ENCODE data around the gene SAMD14. TPM values are rescaled to one million over a fixed set of nuclear protein-coding genes. Genes with fewer than 3 reads are reported as not detected.

The SAMD14 gene
- total and polyA plus RNA-seq, 3 experiments from 2014 or later = 0.92 to 1.3 TPM; not detected in 1

DNA sequence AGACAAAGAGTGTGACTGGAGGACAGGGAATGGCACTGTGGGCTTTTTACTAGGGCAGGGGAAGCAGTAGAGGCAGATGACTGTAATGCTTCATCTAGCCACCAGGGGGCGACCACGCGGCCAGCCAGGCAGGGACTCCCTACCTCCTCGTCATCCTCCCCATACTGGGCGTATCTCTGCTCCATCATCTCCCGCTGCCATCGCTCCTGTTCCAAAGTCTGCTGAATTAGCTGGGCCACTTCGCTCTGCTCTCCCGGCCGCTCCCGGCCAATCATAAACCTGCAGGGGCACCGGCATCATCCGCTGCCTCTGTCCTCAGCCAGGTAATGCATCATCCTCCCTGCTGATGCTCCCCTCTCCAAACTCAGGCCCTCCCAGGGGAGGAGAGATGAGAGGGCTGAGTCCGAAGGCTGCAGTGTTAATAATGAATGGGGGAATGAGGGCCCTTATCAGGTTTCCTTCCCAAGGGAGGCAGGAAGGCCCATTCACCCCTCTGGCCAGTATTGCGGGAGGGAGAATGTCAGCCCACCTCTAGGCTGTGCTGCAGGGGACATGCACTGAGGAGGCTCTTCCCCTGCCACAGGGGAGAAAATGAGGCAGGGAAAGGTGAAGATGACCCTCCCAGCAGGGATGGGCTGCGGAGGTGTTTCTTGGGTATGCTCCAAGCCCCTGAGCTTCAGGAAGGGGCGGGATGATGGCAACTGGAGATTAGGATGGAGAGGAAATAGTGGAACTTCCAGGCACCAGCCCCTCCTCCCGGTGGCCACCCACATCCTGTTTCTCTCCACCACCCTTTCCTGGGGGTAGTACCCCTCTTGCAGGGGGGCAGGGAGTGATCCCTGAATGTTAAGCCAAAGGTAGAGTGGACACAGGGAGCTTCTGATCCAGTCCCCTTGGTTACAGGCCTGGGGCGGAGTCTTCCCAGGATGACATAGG lies 10.3 kb upstream of the SAMD14 start:
- no peaks in the 10 kb centered on the region for H3K9me3 ChIP-seq (ENCODE audit: low read length)
- peaks cover 52% of the 10 kb centered on the region for H3K36me3 ChIP-seq (ENCODE audit: insufficient read depth, low read length)
- H3K27ac ChIP-seq (ENCODE audit: low read depth, low read length) = peak overlapping the region; percentile 17
- peak overlapping the region; percentile 26 for H3K4me3 ChIP-seq (ENCODE audit: low read length)
- Mint-ChIP-seq H3K4me1 (peaks cover 55 to 74% (median 67%) of the 10 kb centered on the region in 3 donors), H3K9me3 (no peaks in the 10 kb centered on the region), H3K4me3 (peak overlapping the region; percentile 52 to 84 (median 76)), H3K36me3 (peaks cover 31 to 99% (median 44%) of the 10 kb centered on the region in 3 donors), H3K27me3 (peaks cover 0 to 1% of the 10 kb centered on the region in 2 donors), H3K27ac (peak overlapping the region; percentile 78 to 97 (median 90))
- peak; percentile 74 to 86 (median 76) for DNase-seq
- H3K4me1 ChIP-seq (ENCODE audit: insufficient read depth, low read length) = peaks cover 59% of the 10 kb centered on the region
- ChIA-PET POLR2A (interaction anchor here (1.3 to 1.6 kb wide), 2 partner anchors 9 to 12 kb away, joined by 5 to 6 read pairs; no protein-coding TSS in a partner anchor), CTCF (interaction anchor here (0.9 to 5.3 kb wide), 18 partner anchors 8 to 206 kb away, joined by 3 to 52 read pairs (median 6); partner anchors contain the start of genes PPP1R9B, SGCA and XYLT2)
- H3K27me3 ChIP-seq (ENCODE audit: insufficient read depth, low read length, poor library complexity, severe bottlenecking) = no peaks in the 10 kb centered on the region

- Mint-ChIP-seq H3K27ac (peak overlapping the region in 3 of 8 donors; percentile 56 to 97 (median 79)), H3K4me3 (no peak overlapping the region), H3K9me3 (no peaks in the 10 kb centered on the region), H3K36me3 (peaks cover 31 to 95% (median 40%) of the 10 kb centered on the region in 3 donors), H3K27me3 (peaks cover 0 to 1% of the 10 kb centered on the region in 2 donors), H3K4me1 (peaks cover 47 to 65% (median 60%) of the 10 kb centered on the region in 3 donors)
- ChIA-PET CTCF (interaction anchor here (0.6 to 5.3 kb wide), 19 partner anchors 9 to 113 kb away, joined by 3 to 52 read pairs (median 6); partner anchors contain the start of genes PDK2, PPP1R9B, SAMD14 and SGCA), POLR2A (interaction anchor here (0.9 to 1.1 kb wide), 2 partner anchors 9 kb away, joined by 3 read pairs; no protein-coding TSS in a partner anchor)
- Histone ChIP-seq H3K36me3 (ENCODE audit: insufficient read depth, low read length) (peaks cover 46% of the 10 kb centered on the region), H3K9me3 (ENCODE audit: low read length) (no peaks in the 10 kb centered on the region), H3K27ac (ENCODE audit: low read depth, low read length) (no peak overlapping the region), H3K27me3 (ENCODE audit: insufficient read depth, low read length, poor library complexity, severe bottlenecking) (no peaks in the 10 kb centered on the region), H3K4me1 (ENCODE audit: insufficient read depth, low read length) (peaks cover 51% of the 10 kb centered on the region), H3K4me3 (ENCODE audit: low read length) (no peak overlapping the region)
- DNase-seq = peak in 1 of 5 donors; percentile 44
Observed at GRCh38 chr17:50139185-50139783, 9.3 kb upstream of the SAMD14 start.

DNA sequence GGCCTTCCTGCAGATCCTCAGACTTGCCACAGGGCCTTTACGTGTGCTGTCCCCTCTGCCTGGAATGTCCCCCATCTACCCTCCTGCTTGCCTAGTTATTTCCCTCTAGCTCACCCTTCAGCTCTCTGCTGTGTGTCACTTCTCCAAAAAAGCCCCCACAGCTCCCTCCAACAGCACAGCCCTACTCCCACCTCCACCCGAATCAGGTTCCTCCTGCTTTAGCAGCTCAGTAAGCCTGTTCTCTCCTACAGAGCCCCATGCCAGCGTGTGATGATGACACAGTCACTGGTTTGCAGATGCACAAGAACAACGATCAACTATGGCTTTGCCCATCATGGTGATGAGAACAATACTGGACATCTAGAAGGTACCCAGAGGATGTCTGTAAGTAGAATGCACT lies 7.1 kb upstream of the SAMD14 start:
- H3K9me3 Mint-ChIP-seq = no peaks in the 10 kb centered on the region
- no peak for DNase-seq
- Histone ChIP-seq H3K36me3 (ENCODE audit: insufficient read depth, low read length) (peaks cover 42% of the 10 kb centered on the region), H3K9me3 (ENCODE audit: low read length) (no peaks in the 10 kb centered on the region), H3K4me1 (ENCODE audit: insufficient read depth, low read length) (peaks cover 30% of the 10 kb centered on the region), H3K27me3 (ENCODE audit: insufficient read depth, low read length, poor library complexity, severe bottlenecking) (no peaks in the 10 kb centered on the region), H3K4me3 (ENCODE audit: low read length) (no peak overlapping the region), H3K27ac (ENCODE audit: low read depth, low read length) (no peak overlapping the region)
- peaks cover 25 to 52% (median 42%) of the 10 kb centered on the region in 3 donors for H3K4me1 Mint-ChIP-seq
- ChIA-PET POLR2A (interaction anchor here (1.0 kb wide), 1 partner anchor 14 kb away, joined by 3 read pairs; no protein-coding TSS in a partner anchor), CTCF (interaction anchor here (1.2 to 2.9 kb wide), 3 partner anchors 10 to 24 kb away, joined by 3 to 17 read pairs (median 7); no protein-coding TSS in a partner anchor)
- peaks cover 26 to 81% (median 30%) of the 10 kb centered on the region in 3 donors for H3K36me3 Mint-ChIP-seq
- peak overlapping the region in 3 of 8 donors; percentile 61 to 92 (median 72) for H3K27ac Mint-ChIP-seq
- no peak overlapping the region for H3K4me3 Mint-ChIP-seq
- peaks cover 0 to 1% of the 10 kb centered on the region in 2 donors for H3K27me3 Mint-ChIP-seq

DNA sequence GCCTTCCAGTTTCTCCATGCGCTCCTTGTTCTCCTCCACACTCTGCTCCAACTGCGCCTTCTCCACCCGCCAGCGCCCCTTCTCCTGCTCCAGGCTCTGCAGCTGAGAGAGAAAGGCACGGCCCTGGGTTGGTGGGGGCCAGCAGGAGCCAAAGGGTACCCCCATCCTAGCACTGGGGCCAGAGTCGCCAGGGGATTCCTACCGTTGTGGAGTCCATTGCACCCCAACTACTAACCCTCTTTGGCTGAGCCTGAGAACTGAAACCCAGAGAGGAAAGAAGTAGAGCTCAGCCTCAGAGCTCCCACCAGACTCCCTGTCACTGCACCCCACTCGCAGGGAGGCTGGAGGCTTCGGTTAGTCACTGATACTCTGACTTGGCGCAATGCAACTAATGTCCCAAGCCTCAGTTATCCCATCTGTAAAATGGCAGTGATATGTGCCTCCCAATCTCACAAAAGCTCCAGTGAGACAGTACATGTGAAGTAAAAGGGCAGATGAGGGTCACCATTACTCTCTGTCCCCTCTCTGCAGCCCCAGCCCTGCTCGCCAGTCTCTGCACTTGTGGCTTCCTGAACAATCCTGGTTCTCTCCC lies 6.2 kb upstream of the SAMD14 start:
- Histone ChIP-seq H3K9me3 (ENCODE audit: low read length) (no peaks in the 10 kb centered on the region), H3K27me3 (ENCODE audit: insufficient read depth, low read length, poor library complexity, severe bottlenecking) (no peaks in the 10 kb centered on the region), H3K27ac (ENCODE audit: low read depth, low read length) (no peak overlapping the region), H3K36me3 (ENCODE audit: insufficient read depth, low read length) (peaks cover 42% of the 10 kb centered on the region), H3K4me1 (ENCODE audit: insufficient read depth, low read length) (peaks cover 22% of the 10 kb centered on the region), H3K4me3 (ENCODE audit: low read length) (no peak overlapping the region)
- CTCF ChIA-PET = interaction anchor here (1.2 to 2.9 kb wide), 3 partner anchors 10 to 25 kb away, joined by 3 to 17 read pairs (median 7); no protein-coding TSS in a partner anchor
- Mint-ChIP-seq H3K27me3 (peaks cover 0 to 1% of the 10 kb centered on the region in 2 donors), H3K36me3 (peaks cover 26 to 73% (median 30%) of the 10 kb centered on the region in 3 donors), H3K9me3 (no peaks in the 10 kb centered on the region), H3K4me1 (peaks cover 21 to 50% (median 40%) of the 10 kb centered on the region in 3 donors), H3K27ac (peak overlapping the region in 2 of 8 donors; percentile 17 to 32), H3K4me3 (no peak overlapping the region)
- no peak for DNase-seq
- POLR2A ChIA-PET = interaction anchor here (1.0 kb wide), 1 partner anchor 13 kb away, joined by 3 read pairs; no protein-coding TSS in a partner anchor

DNA sequence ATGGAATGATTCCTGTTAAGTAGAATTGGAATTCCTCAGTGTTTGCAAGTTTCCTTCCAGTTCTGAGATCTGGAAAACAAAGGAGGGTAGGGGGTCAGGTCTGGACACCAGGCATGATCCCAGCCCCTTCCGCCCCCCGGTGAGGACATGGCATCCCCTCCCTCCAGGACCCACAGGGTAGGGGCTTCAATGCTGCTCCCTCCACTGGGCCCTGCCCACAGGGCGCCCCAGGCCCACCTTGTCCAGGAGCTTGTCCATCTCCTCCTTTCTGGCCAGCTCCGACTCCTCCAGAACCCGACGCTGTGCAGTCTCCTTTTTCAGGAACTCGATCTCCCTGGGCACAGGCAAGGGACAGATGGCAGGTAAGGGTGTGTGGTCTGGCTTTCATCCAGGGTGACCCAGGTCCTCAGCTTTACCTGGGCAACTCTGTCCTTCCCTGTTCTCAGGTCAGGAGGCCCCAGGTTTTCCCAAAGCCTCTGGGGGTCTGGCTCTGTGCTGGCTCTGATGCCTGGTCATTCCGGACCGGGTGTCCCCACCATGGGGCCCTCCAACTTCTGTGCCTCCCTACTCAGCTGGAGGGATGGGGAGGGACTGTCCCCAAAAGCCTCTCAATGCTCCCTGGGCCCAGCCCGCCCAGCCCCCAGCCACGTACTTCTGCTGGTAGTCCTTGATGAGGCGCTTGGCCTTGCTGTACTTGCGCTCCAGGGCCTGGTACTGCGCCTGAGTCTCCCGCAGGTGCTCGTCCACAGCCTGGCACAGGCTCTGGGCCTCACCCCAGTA lies 5.5 kb upstream of the SAMD14 start:
- H3K27ac ChIP-seq (ENCODE audit: low read depth, low read length) = no peak overlapping the region
- DNase-seq = no peak
- Mint-ChIP-seq H3K27me3 (peaks cover 1 to 5% of the 10 kb centered on the region in 2 donors), H3K4me3 (no peak overlapping the region), H3K9me3 (no peaks in the 10 kb centered on the region), H3K4me1 (peaks cover 19 to 50% (median 39%) of the 10 kb centered on the region in 3 donors), H3K27ac (peak overlapping the region in 1 of 8 donors; percentile 82), H3K36me3 (peaks cover 26 to 66% (median 27%) of the 10 kb centered on the region in 3 donors)
- H3K36me3 ChIP-seq (ENCODE audit: insufficient read depth, low read length) = peaks cover 42% of the 10 kb centered on the region
- H3K4me1 ChIP-seq (ENCODE audit: insufficient read depth, low read length) = peaks cover 20% of the 10 kb centered on the region
- no peaks in the 10 kb centered on the region for H3K9me3 ChIP-seq (ENCODE audit: low read length)
- ChIA-PET CTCF (interaction anchor here (1.2 to 2.9 kb wide), 3 partner anchors 11 to 26 kb away, joined by 3 to 17 read pairs (median 7); no protein-coding TSS in a partner anchor), POLR2A (no interaction called here)
- no peaks in the 10 kb centered on the region for H3K27me3 ChIP-seq (ENCODE audit: insufficient read depth, low read length, poor library complexity, severe bottlenecking)
- H3K4me3 ChIP-seq (ENCODE audit: low read length) = no peak overlapping the region

- Histone ChIP-seq H3K27ac (ENCODE audit: low read depth, low read length) (no peak overlapping the region), H3K36me3 (ENCODE audit: insufficient read depth, low read length) (peaks cover 38% of the 10 kb centered on the region)
Observed at GRCh38 chr17:50134206-50135110, 4.5 kb upstream of the SAMD14 start.

More at GRCh38 chr17:50134206-50135110, 4.5 kb upstream of the SAMD14 start:
- Mint-ChIP-seq H3K9me3 (no peaks in the 10 kb centered on the region), H3K27ac (peak overlapping the region in 2 of 8 donors; percentile 63 to 74), H3K4me1 (peaks cover 10 to 43% (median 30%) of the 10 kb centered on the region in 3 donors), H3K4me3 (no peak overlapping the region), H3K36me3 (peaks cover 22 to 56% (median 23%) of the 10 kb centered on the region in 3 donors), H3K27me3 (peaks cover 1 to 5% of the 10 kb centered on the region in 2 donors)
- CTCF ChIA-PET = interaction anchor here (2.9 kb wide), 1 partner anchor 27 kb away, joined by 17 read pairs; no protein-coding TSS in a partner anchor
- Histone ChIP-seq H3K9me3 (ENCODE audit: low read length) (no peaks in the 10 kb centered on the region), H3K27me3 (ENCODE audit: insufficient read depth, low read length, poor library complexity, severe bottlenecking) (no peaks in the 10 kb centered on the region), H3K4me1 (ENCODE audit: insufficient read depth, low read length) (peaks cover 10% of the 10 kb centered on the region), H3K4me3 (ENCODE audit: low read length) (no peak overlapping the region)
- POLR2A ChIA-PET = no interaction called here
- DNase-seq = no peak
